HEK293T (cell line): ENCODE measurements around the gene RNU1-3.
"Not testable (repeated sequence)": the region's sequence is repeated elsewhere in the genome, so short reads cannot be mapped to it uniquely, and the experiment has no call there.

Experiments
- PKNOX1 ChIP-seq: fragments of 450-650 bp; IDR thresholded peaks from 2 replicates; pipeline ENCODE4 v1.6.1; 2016
- SP1 ChIP-seq: fragments of 450-650 bp; IDR thresholded peaks from 2 replicates; pipeline ENCODE4 v1.6.1; 2017

GRCh38 chr1:16637941-16638778 lies 28.6 kb downstream of the RNU1-3 start:
- not testable (repeated sequence) for TF ChIP-seq SP1, PKNOX1
